ENCODE data around the gene PEAK3. TPM values are rescaled to one million over a fixed set of nuclear protein-coding genes. Genes with fewer than 3 reads are reported as not detected.
A peak's percentile ranks its signal among the peaks of the same experiment; 100 is the strongest.

PEAK3 gene
- total and polyA plus RNA-seq, 10 of the 15 experiments (the other 5 are each of a cell fraction or from before 2014, with no cell fraction given): 0.03 to 0.10 (median 0.05) TPM; not detected in 7

GRCh38 chr19:2252055-2252796 is 29.7 kb downstream of the PEAK3 start:
- DNase-seq (ENCODE audit: low read depth, low spot score) (no peak), FAIRE-seq (no peak), ATAC-seq (no peak)
- no peaks in the 10 kb centered on the region for H4K20me1 ChIP-seq (ENCODE audit: control insufficient read depth, insufficient read depth)
- TF ChIP-seq RAD51 (IDR thresholded peaks at IDR 0.05): no peak
- peak; percentile 24 for TF ChIP-seq SUZ12 (IDR thresholded peaks at IDR 0.05; ENCODE audit: unreplicated experiment)
- ChIA-PET RAD21 (ENCODE audit: unreplicated experiment) (no interaction called here), SMC1A (ENCODE audit: uncharacterized antibody, unreplicated experiment) (no interaction called here), CTCF (interaction anchor here (1.0 to 1.3 kb wide), 2 partner anchors 13 to 25 kb away, joined by 3 to 5 read pairs; no protein-coding TSS in a partner anchor), POLR2A (interaction anchor here (1.0 kb wide), 1 partner anchor 13 kb away, joined by 3 read pairs; no protein-coding TSS in a partner anchor)
- in situ Hi-C loops (cut with MboI): no loop called here
- H3K4me3 ChIP-seq: no peak overlapping the region
- intact Hi-C loops (cut with micrococcal nuclease; ENCODE audit: unreplicated experiment): no loop called here
- H3K36me3 ChIP-seq (ENCODE audit: control insufficient read depth in 2 of 2, insufficient read depth in 2 of 2, low read length in 1 of 2): peaks cover 0 to 12% of the 10 kb centered on the region in 2 experiments; a peak in 2 of 4 replicates
- peaks cover 14 to 19% of the 10 kb centered on the region in 2 experiments; a peak in 3 of 4 replicates for H3K27me3 ChIP-seq (replicated peaks in 1 of 2; ENCODE audit: control insufficient read depth in 2 of 2, insufficient read depth in 2 of 2, low read length in 1 of 2)
- peak overlapping the region; percentile 48; the same call in 1 of the 2 replicates for H3K4me2 ChIP-seq (ENCODE audit: control insufficient read depth, insufficient read depth)
- BruUV-seq (replicated peaks): no TSS peak
- no peaks in the 10 kb centered on the region for H3K79me2 ChIP-seq (ENCODE audit: control insufficient read depth, insufficient read depth, low read length)
- H3K27ac ChIP-seq (ENCODE audit: control insufficient read depth, insufficient read depth): no peak overlapping the region
- no peaks in the 10 kb centered on the region; the same call in 1 of the 2 replicates for H3K4me1 ChIP-seq (ENCODE audit: control insufficient read depth, insufficient read depth, low read length)
- no peak overlapping the region for H2AFZ ChIP-seq (ENCODE audit: control insufficient read depth, low read depth, low read length)
- H3K9me3 ChIP-seq (replicated peaks; ENCODE audit: control insufficient read depth, insufficient read depth, low read length): no peaks in the 10 kb centered on the region; the same call in 2 of the 3 replicates
- WGBS (ENCODE audit: insufficient coverage, insufficient replicate concordance, low lambda C conversion rate, missing lambda C conversion rate): 18% methylated on average over 55 of the region's 74 CpGs
- H3K9ac ChIP-seq (ENCODE audit: control insufficient read depth, insufficient read depth, low read length): no peak overlapping the region

- no peak overlapping the region for H3K27ac ChIP-seq (ENCODE audit: control insufficient read depth, insufficient read depth)
- no peaks in the 10 kb centered on the region; the same call in 1 of the 2 replicates for H3K4me1 ChIP-seq (ENCODE audit: control insufficient read depth, insufficient read depth, low read length)
- H3K4me3 ChIP-seq: no peak overlapping the region
- WGBS (ENCODE audit: insufficient coverage, insufficient replicate concordance, low lambda C conversion rate, missing lambda C conversion rate): 14% methylated on average over 113 of the region's 125 CpGs
- peaks cover 14 to 19% of the 10 kb centered on the region in 2 experiments; a peak in 3 of 4 replicates for H3K27me3 ChIP-seq (replicated peaks in 1 of 2; ENCODE audit: control insufficient read depth in 2 of 2, insufficient read depth in 2 of 2, low read length in 1 of 2)
- intact Hi-C loops (cut with micrococcal nuclease; ENCODE audit: unreplicated experiment) (no loop called here), in situ Hi-C loops (cut with MboI) (no loop called here)
- ATAC-seq (no peak; the same call in 2 of the 3 replicates), FAIRE-seq (no peak), DNase-seq (ENCODE audit: low read depth, low spot score) (no peak)
- H3K79me2 ChIP-seq (ENCODE audit: control insufficient read depth, insufficient read depth, low read length): no peaks in the 10 kb centered on the region
- POLR2A ChIA-PET: interaction anchor here (1.0 kb wide), 1 partner anchor 12 kb away, joined by 3 read pairs; no protein-coding TSS in a partner anchor
- peaks cover 0 to 20% of the 10 kb centered on the region in 2 experiments; a peak in 2 of 4 replicates for H3K36me3 ChIP-seq (ENCODE audit: control insufficient read depth in 2 of 2, insufficient read depth in 2 of 2, low read length in 1 of 2)
- CTCF ChIA-PET: interaction anchor here (0.6 kb wide), 1 partner anchor 105 kb away, joined by 3 read pairs; no protein-coding TSS in a partner anchor
- H3K9me3 ChIP-seq (replicated peaks; ENCODE audit: control insufficient read depth, insufficient read depth, low read length): no peaks in the 10 kb centered on the region; the same call in 2 of the 3 replicates
- no peak overlapping the region for H3K9ac ChIP-seq (ENCODE audit: control insufficient read depth, insufficient read depth, low read length)
- BruUV-seq (replicated peaks): no TSS peak
- RAD21 ChIA-PET (ENCODE audit: unreplicated experiment): no interaction called here
- H2AFZ ChIP-seq (ENCODE audit: control insufficient read depth, low read depth, low read length): no peak overlapping the region
- SMC1A ChIA-PET (ENCODE audit: uncharacterized antibody, unreplicated experiment): no interaction called here
- no peaks in the 10 kb centered on the region for H4K20me1 ChIP-seq (ENCODE audit: control insufficient read depth, insufficient read depth)
- no peak overlapping the region for H3K4me2 ChIP-seq (ENCODE audit: control insufficient read depth, insufficient read depth)
- TF ChIP-seq ZBED1 (IDR thresholded peaks at IDR 0.05; ENCODE audit: borderline replicate concordance): no peak
- no peak for TF ChIP-seq ATF2 (IDR thresholded peaks at IDR 0.05; ENCODE audit: low read length)
- peak; percentile 22; the same call in 1 of the 2 replicates for TF ChIP-seq POLR2A (IDR thresholded peaks at IDR 0.05; ENCODE audit: low read depth, low read length)
- TF ChIP-seq EZH2 (IDR thresholded peaks at IDR 0.05; ENCODE audit: borderline replicate concordance, control insufficient read depth, low read depth, low read length): no peak
- TF ChIP-seq YY1 (IDR thresholded peaks at IDR 0.05; ENCODE audit: low read depth, low read length): no peak
- no peak for TF ChIP-seq NFIC (IDR thresholded peaks at IDR 0.05; ENCODE audit: low read depth, low read length)
- TF ChIP-seq RELA (IDR thresholded peaks at IDR 0.05; ENCODE audit: borderline replicate concordance, partially characterized antibody): no peak
- TF ChIP-seq IRF4 (IDR thresholded peaks at IDR 0.05; ENCODE audit: low read depth, low read length): no peak
- TF ChIP-seq SREBF2 (IDR thresholded peaks at IDR 0.05; ENCODE audit: low read length): no peak
- no peak for TF ChIP-seq MLLT1 (IDR thresholded peaks at IDR 0.05)
Measured at GRCh38 chr19:2251106-2252054, 30.6 kb downstream of the PEAK3 start.
